K562 treated with DMSO at 1 percent for 48 hours (cell line): Measurements from ENCODE around the gene SPEM1. TPM values are rescaled to one million over a fixed set of nuclear protein-coding genes. Genes with fewer than 3 reads are reported as not detected.

Experiments
- total RNA-seq: library from RNA; unstranded; fragments of 300-600 nt; gene quantifications from 2 replicates; pipeline ENCODE4 v1.2.3, GENCODE V29; 2022; ENCODE audit warnings: low replicate concordance; ENCODE audit errors: extremely low read depth

The SPEM1 gene
- total RNA-seq: not detected in 2 replicates

DNA sequence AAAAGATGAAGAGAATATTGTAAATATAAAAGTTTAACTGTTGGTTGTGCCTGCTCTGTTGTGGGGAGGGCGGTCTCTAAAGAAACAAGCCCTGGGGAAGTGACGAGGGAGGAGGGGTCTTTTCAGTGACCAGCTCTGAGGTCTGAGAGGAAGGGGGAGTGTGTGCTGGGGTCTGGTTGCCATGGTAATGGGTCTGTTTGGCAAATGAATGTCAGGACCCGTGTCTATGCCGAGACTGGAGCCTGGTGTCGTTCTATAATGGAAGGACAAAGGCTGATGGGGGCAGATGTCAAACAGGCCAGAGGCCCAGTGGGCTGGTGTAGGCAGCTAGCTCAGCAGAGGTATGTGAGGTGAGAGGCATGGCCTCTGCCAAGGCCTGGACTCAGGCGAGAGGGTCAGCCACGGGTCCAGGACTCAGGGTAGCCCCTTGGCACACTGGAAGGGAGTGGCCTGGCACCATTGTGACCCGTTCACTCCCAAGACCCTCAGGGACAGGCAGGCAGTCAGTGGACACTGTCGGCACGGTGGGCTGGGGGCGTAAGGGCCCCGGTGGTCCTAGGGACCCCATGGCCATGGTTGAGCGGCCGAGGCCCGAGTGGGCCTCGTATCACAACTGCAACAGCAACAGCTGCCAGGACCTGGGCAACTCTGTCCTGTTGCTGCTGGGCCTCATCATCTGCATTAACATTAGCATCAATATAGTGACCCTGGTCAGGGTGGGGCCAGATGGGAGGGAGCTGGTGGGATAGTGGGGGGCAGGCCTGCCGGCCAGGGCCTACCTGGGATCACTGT, at the start of gene SPEM1:
Gene SPEM1 (plus strand): TSS at position 506 of the 792 bp plus-strand sequence. CDS start 61 bp downstream, at position 567.

GRCh38 chr17:7380855-7381683, 39.1 kb upstream of the SPEM1 start, which contains the start of gene TNK1:
TSS of gene TNK1 (plus strand) at chr17:7381089. CDS start at chr17:7382927, 1,838 bp downstream.

DNA sequence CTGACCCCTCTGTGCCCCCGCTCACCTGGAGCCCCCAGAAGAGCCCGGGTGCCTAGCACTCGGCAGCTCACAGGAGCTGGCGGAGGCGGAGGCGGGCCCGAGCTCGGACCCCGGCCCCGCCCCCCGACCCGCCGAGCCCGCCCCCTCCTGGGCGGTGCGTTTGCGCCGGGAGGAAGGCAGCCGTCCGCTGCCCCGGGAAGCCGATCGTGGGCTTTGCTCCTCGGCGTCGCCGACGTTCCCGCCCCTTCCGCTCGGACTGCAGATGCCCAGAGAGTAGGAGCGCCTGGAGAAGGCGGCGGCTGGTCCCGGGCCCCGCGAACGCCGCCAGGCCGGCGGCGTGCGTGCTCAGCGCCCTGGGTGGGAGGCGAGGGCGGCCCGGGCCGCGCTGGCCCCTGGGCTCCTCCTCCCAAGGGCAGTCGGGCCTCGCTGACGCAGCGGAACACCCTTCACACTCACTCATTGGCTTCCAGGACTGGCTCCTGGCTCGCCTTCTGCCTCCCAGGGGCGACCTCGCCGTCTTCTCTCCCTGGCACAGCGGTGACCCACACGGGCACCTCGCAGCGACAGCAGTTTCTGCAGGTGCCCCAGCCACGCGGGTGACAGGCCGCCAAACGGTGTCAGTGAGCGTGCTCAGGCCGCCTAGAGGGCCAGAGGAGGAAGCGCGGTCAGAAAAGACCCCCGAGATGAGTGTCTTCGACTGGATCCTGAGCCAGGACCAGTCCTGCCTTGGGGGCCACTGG, 25.5 kb upstream of the SPEM1 start, which contains the start of gene PLSCR3:
Gene PLSCR3 (minus strand): TSS at position 74 of the 740 bp plus-strand sequence. CDS start 415 bp downstream, outside the sequence.

GRCh38 chr17:7403977-7404736, 16.0 kb upstream of the SPEM1 start, which contains the start of gene TMEM256:
TSS of gene TMEM256 (minus strand) at chr17:7404097. CDS start at chr17:7404084, 13 bp downstream.

DNA sequence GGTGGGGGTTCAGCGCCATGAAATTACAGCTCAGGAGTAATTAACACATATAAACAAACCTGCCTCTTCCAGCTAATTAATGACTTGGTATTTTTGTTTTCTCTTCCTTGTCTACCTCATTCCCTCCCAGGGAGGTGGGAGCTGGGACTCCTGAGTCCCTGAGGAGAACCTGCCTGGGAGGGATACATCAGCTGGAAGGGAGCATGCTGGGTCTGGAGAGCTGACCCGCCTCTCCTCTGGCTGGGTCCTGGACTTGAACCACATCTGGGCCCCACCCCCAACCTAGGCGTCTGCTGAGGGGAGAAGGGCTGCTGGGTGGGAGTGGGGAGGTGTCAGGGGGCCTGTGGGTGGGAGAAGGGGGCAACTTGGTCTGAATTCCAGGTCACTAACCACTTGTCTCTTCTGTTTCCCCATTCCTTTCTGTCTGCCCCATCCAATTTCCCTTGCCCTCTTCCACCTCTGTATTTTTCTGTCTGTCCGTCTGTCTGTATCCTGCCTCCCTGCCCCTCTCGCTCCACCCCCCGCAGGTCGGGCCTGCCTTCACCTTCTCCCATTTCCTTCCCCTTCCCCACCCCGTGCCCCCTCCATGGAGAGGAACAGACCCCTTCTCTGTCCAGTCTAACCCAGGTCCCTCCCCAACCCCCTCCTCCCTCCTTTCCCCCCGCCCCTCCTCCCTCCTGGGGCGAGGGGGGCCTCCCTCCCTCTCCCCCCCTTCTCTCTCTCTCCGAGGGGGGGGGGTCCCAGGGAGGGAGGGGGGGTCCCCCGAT, 12.5 kb upstream of the SPEM1 start, which contains the start of gene NLGN2:
Gene NLGN2 (plus strand): TSS at position 361 of the 767 bp plus-strand sequence. CDS start 411 bp downstream, outside the sequence.

GRCh38 chr17:7425316-7425715, 5.2 kb downstream of the SPEM1 start, which contains the start of gene SPEM2:
TSS of gene SPEM2 (plus strand) at chr17:7425616. CDS start at chr17:7425689, 73 bp downstream.

GRCh38 chr17:7428557-7428956, 8.4 kb downstream of the SPEM1 start, which contains the start of gene SPEM3:
TSS of gene SPEM3 (plus strand) at chr17:7428857. CDS start at chr17:7428903, 46 bp downstream.

DNA sequence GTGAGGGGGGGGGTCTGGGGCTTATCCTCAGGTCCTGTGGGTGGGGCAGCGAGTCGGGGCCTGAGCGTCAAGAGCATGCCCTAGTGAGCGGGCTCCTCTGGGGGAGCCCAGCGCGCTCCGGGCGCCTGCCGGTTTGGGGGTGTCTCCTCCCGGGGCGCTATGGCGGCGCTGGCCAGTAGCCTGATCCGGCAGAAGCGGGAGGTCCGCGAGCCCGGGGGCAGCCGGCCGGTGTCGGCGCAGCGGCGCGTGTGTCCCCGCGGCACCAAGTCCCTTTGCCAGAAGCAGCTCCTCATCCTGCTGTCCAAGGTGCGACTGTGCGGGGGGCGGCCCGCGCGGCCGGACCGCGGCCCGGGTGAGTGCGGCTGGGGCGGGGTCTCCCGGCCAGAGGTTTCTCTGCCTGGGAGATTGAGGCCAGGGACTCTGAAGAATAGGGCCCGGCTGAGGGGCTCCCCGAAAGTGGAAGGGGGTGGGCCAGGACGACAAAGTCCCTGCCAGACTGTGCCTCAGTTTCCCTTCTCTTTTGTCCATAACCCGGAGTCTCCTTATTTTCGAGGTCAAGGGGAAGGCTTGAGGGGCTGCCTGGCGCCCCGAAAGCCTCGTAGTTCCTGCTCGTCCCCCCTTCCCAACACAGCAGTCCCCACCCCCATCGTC, 19.5 kb downstream of the SPEM1 start, which contains the start of gene FGF11:
Gene FGF11 (plus strand): TSS at position 51 of the 651 bp plus-strand sequence. CDS start 109 bp downstream, at position 160.

DNA sequence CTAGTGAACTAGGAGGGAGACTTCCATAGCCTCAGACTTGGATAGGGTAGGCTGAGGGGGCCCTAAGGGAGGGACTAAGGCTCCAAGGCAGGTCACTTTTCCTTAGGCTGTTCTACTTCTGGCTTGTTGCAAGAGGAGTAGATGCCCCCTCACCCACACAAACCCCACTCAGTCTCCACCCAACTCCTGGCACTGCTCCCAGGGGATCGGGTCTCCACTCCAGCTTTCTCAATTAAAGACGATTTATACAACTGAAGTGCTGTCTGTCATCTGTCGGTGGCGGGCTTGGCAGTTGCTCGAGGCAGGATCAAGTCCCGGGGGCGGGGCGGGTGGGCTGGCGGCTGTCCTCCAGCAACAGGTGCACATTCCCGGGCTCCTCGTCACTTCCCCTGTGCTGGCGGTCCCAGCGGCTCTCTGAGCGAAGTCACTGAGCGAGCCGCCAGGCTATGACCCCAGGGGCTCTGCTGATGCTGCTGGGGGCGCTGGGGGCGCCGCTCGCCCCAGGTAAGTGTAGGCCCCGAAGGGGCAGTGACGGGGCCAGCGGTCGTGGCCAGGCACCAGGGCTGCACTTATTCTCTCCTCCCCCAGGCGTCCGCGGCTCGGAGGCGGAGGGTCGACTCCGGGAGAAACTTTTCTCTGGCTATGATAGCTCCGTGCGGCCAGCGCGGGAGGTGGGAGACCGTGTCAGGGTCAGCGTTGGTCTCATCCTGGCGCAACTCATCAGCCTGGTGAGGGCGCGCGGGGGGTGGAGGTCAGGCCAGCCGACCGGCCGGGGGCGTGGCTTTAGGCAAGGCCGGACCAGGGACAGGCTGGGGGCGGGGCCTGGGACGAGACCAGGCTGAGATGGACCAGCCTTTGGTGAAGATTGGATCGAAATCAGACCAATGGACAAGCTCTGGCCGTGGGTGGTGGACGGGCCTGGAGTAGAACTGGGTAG, 24.8 kb downstream of the SPEM1 start, which contains the start of gene CHRNB1:
Gene CHRNB1 (plus strand): TSS at position 380 of the 937 bp plus-strand sequence. CDS start 67 bp downstream, at position 447.

Other genes with a start within 250 kb of the SPEM1 start
- not detected in 2 replicates for gene ASGR1, start 241.0 kb upstream of the SPEM1 start, total RNA-seq
- not detected in 2 replicates for gene DLG4, start 200.5 kb upstream of the SPEM1 start, total RNA-seq
- gene ACADVL, start 200.4 kb upstream of the SPEM1 start, total RNA-seq: 648 TPM in 1 of 2 replicates, not detected in the other
- not detected in 2 replicates for gene DVL2, start 185.8 kb upstream of the SPEM1 start, total RNA-seq
- not detected in 2 replicates for gene PHF23, start 180.9 kb upstream of the SPEM1 start, total RNA-seq
- gene GABARAP, start 177.9 kb upstream of the SPEM1 start, total RNA-seq: not detected in 2 replicates
- gene CTDNEP1, start 168.6 kb upstream of the SPEM1 start, total RNA-seq: not detected in 2 replicates
- gene ELP5, start 168.1 kb upstream of the SPEM1 start, total RNA-seq: not detected in 2 replicates
- gene CLDN7, start 157.8 kb upstream of the SPEM1 start, total RNA-seq: not detected in 2 replicates
- gene SLC2A4, start 138.6 kb upstream of the SPEM1 start, total RNA-seq: not detected in 2 replicates
- not detected in 2 replicates for gene YBX2, start 125.7 kb upstream of the SPEM1 start, total RNA-seq
- 875 TPM in 1 of 2 replicates, not detected in the other for gene EIF5A, start 112.7 kb upstream of the SPEM1 start, total RNA-seq
- gene GPS2, start 105.0 kb upstream of the SPEM1 start, total RNA-seq: not detected in 2 replicates
- not detected in 2 replicates for gene NEURL4, start 91.0 kb upstream of the SPEM1 start, total RNA-seq
- gene ACAP1, start 83.8 kb upstream of the SPEM1 start, total RNA-seq: not detected in 2 replicates
- gene KCTD11, start 68.2 kb upstream of the SPEM1 start, total RNA-seq: not detected in 2 replicates
- not detected in 2 replicates for gene TMEM95, start 65.2 kb upstream of the SPEM1 start, total RNA-seq
- gene TNK1, start 39.2 kb upstream of the SPEM1 start, total RNA-seq: not detected in 2 replicates
- gene PLSCR3, start 25.8 kb upstream of the SPEM1 start, total RNA-seq: not detected in 2 replicates
- not detected in 2 replicates for gene TMEM256, start 16.2 kb upstream of the SPEM1 start, total RNA-seq
- not detected in 2 replicates for gene NLGN2, start 12.5 kb upstream of the SPEM1 start, total RNA-seq
- gene SPEM2, start 5.3 kb downstream of the SPEM1 start, total RNA-seq: not detected in 2 replicates
- gene SPEM3, start 8.5 kb downstream of the SPEM1 start, total RNA-seq: not detected in 2 replicates
- not detected in 2 replicates for gene TMEM102, start 15.1 kb downstream of the SPEM1 start, total RNA-seq
- not detected in 2 replicates for gene FGF11, start 19.2 kb downstream of the SPEM1 start, total RNA-seq
- not detected in 2 replicates for gene CHRNB1, start 24.7 kb downstream of the SPEM1 start, total RNA-seq
- not detected in 2 replicates for gene ZBTB4, start 59.3 kb downstream of the SPEM1 start, total RNA-seq
- gene SLC35G6, start 61.1 kb downstream of the SPEM1 start, total RNA-seq: not detected in 2 replicates
- gene POLR2A, start 64.0 kb downstream of the SPEM1 start, total RNA-seq: 83.6 TPM in 1 of 2 replicates, not detected in the other
- gene TNFSF12, start 128.7 kb downstream of the SPEM1 start, total RNA-seq: not detected in 2 replicates
- gene TNFSF13, start 138.4 kb downstream of the SPEM1 start, total RNA-seq: not detected in 2 replicates
- not detected in 2 replicates for gene SENP3, start 141.6 kb downstream of the SPEM1 start, total RNA-seq
- gene CD68, start 159.3 kb downstream of the SPEM1 start, total RNA-seq: not detected in 2 replicates
- gene MPDU1, start 163.5 kb downstream of the SPEM1 start, total RNA-seq: not detected in 2 replicates
- not detected in 2 replicates for gene SOX15, start 169.8 kb downstream of the SPEM1 start, total RNA-seq
- gene FXR2, start 194.6 kb downstream of the SPEM1 start, total RNA-seq: not detected in 2 replicates
- not detected in 2 replicates for gene SAT2, start 207.5 kb downstream of the SPEM1 start, total RNA-seq
- gene SHBG, start 209.8 kb downstream of the SPEM1 start, total RNA-seq: not detected in 2 replicates
- gene ATP1B2, start 230.6 kb downstream of the SPEM1 start, total RNA-seq: not detected in 2 replicates